ENCODE data around the gene OPN1LW.
"Not testable (repeated sequence)": the region's sequence is repeated elsewhere in the genome, so short reads cannot be mapped to it uniquely, and the experiment has no call there.

The OPN1LW gene

GRCh38 chrX:154135458-154136229, 8.4 kb upstream of the OPN1LW start:
- no peak for DNase-seq (ENCODE audit: low spot score)

- DNase-seq (ENCODE audit: low spot score) = peak; percentile 26
These were observed 7.3 kb upstream of the OPN1LW start for GRCh38 chrX:154136627-154137161.

- no peak for DNase-seq (ENCODE audit: low spot score)
These were observed 5.2 kb upstream of the OPN1LW start for GRCh38 chrX:154138857-154139256.

DNA sequence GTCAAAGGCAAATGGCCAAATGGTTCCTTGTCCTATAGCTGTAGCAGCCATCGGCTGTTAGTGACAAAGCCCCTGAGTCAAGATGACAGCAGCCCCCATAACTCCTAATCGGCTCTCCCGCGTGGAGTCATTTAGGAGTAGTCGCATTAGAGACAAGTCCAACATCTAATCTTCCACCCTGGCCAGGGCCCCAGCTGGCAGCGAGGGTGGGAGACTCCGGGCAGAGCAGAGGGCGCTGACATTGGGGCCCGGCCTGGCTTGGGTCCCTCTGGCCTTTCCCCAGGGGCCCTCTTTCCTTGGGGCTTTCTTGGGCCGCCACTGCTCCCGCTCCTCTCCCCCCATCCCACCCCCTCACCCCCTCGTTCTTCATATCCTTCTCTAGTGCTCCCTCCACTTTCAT, 3.8 kb upstream of the OPN1LW start:
- no peak for DNase-seq (ENCODE audit: low spot score)

DNA sequence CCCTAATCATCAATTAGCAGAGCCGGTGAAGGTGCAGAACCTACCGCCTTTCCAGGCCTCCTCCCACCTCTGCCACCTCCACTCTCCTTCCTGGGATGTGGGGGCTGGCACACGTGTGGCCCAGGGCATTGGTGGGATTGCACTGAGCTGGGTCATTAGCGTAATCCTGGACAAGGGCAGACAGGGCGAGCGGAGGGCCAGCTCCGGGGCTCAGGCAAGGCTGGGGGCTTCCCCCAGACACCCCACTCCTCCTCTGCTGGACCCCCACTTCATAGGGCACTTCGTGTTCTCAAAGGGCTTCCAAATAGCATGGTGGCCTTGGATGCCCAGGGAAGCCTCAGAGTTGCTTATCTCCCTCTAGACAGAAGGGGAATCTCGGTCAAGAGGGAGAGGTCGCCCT, 3.3 kb upstream of the OPN1LW start:
- no peak for DNase-seq (ENCODE audit: low spot score)

GRCh38 chrX:154142386-154142785, 1.7 kb upstream of the OPN1LW start:
- no peak for DNase-seq (ENCODE audit: low spot score)

GRCh38 chrX:154142950-154143745, 895 bp upstream of the OPN1LW start:
- DNase-seq (ENCODE audit: low spot score) = no peak

DNA sequence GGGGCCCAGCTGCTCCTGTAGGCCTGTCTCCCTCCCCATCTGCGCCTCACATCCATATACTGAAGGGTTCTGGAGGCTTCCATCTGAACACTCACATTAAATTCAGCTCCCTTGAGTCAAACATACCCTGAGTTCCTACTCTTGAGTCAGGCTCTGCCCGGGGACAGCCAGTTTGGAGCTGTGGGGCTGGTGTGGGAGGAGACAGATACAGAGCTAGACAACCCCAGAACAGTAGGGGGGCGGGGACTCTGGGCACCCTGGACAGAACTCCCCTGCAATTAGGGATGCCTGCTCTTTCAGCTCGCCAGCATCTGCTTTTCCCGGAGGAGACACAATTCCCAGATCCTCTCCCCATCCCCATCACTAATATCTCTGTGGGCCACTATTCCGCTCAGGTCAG, 7.0 kb downstream of the OPN1LW start:
- not testable (repeated sequence) for DNase-seq (ENCODE audit: low spot score)

DNA sequence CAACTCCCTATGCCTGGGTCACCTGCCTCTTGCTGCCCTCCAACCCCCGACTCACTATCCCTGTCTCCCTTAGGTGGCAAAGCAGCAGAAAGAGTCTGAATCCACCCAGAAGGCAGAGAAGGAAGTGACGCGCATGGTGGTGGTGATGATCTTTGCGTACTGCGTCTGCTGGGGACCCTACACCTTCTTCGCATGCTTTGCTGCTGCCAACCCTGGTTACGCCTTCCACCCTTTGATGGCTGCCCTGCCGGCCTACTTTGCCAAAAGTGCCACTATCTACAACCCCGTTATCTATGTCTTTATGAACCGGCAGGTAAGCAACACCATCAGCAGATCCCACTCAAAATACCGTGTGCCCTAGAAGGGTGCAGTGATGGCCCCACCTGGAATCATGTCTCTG, 12.2 kb downstream of the OPN1LW start:
- DNase-seq (ENCODE audit: low spot score) = not testable (repeated sequence)

DNA sequence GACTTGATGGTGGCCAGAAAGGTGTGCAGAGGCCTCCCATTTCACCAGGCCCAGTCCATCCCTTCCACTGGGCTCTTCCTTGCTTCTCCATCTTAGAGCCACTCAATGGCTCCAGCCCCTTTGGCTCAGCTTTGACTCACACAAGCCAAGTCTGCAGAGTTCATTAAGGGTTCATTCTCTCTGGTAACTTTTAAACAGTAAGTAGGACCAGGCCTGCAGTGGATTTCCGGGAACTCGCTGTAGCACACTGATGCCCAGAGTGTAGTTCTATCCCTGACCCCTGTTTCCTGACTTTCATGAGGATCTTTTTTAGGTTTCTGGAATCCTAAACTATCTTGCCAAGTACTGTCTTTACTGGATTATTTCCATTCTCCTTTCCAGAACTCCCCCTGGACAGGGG, 13.2 kb downstream of the OPN1LW start:
- DNase-seq (ENCODE audit: low spot score) = not testable (repeated sequence)

DNA sequence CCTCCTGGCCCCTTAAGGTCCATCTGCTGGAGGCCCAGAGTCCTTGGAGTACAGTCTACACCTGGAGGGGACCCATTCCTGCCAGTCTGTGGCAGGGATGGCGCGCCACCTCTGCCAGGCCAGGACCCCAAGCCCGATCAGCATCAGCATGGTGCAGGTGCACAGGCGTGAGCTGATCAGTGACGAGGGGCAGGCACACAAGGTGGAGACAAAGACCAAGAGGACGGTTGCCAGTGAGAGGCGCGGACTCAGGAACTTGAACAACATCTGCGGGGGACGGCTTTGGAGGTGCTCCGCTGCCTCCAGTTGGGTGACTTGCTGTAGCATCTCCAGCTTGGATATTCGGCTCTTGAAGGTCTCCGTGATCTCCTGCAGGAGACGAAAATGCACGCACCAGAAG, 15.3 kb downstream of the OPN1LW start:
- DNase-seq (ENCODE audit: low spot score) = not testable (repeated sequence)

- not testable (repeated sequence) for DNase-seq (ENCODE audit: low spot score)
These were observed 20.9 kb downstream of the OPN1LW start for GRCh38 chrX:154164902-154165301.

GRCh38 chrX:154168384-154168783, 24.3 kb downstream of the OPN1LW start:
- DNase-seq (ENCODE audit: low spot score) = not testable (repeated sequence)

- DNase-seq (ENCODE audit: low spot score) = not testable (repeated sequence)
These were observed 28.5 kb downstream of the OPN1LW start for GRCh38 chrX:154172535-154172943.

DNA sequence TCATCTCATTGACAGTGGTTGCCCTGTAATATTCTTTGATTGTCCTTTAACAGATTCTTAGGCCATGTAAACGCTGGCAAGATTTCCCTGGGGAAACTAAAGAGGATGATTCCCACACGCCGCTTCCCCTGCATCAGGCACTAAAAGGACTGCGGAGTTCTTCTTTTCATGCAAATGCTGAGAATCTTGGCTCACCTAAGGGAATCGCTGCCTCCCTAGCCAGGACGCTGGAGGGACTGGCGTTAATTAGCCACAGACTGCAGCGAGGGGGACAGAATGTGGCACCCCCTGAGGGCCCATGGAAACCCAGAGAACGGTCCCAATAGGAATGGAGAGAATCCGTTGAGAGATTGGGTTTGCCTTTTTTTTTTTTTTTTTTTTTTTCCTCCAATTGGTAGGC, 30.3 kb downstream of the OPN1LW start:
- DNase-seq (ENCODE audit: low spot score) = not testable (repeated sequence)

DNA sequence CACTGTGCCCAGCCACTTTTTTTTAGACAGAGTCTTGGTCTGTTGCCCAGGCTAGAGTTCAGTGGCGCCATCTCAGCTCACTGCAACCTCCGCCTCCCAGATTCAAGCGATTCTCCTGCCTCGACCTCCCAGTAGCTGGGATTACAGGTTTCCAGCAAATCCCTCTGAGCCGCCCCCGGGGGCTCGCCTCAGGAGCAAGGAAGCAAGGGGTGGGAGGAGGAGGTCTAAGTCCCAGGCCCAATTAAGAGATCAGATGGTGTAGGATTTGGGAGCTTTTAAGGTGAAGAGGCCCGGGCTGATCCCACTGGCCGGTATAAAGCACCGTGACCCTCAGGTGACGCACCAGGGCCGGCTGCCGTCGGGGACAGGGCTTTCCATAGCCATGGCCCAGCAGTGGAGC, 38.3 kb downstream of the OPN1LW start, which contains the start of gene OPN1MW:
TSS of gene OPN1MW (plus strand) at position 301 of the 400 bp plus-strand sequence. CDS start at position 383, 82 bp downstream.
- not testable (repeated sequence) for DNase-seq (ENCODE audit: low spot score)

GRCh38 chrX:154183794-154184193, 39.8 kb downstream of the OPN1LW start:
- DNase-seq (ENCODE audit: low spot score) = not testable (repeated sequence)

DNA sequence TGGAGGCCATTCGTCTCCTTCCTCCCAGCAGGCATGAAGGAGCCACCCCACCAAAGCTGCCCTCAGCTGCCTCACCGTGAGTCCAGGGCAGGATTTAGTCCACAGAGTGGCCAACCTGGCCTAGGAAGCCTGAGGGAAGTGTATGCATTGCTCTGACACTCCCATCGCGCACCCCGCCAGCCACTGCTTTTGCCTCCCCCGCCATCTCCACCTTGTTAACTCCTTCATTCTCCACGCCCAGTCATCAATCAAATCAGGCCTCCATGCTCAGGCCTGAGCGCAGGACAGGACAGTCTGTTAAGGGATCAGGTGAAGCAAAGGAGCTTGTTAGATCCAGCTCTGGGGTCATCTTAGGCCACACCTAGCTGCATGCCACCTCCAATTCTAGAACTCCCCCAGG, 48.8 kb downstream of the OPN1LW start:
- not testable (repeated sequence) for DNase-seq (ENCODE audit: low spot score)

DNA sequence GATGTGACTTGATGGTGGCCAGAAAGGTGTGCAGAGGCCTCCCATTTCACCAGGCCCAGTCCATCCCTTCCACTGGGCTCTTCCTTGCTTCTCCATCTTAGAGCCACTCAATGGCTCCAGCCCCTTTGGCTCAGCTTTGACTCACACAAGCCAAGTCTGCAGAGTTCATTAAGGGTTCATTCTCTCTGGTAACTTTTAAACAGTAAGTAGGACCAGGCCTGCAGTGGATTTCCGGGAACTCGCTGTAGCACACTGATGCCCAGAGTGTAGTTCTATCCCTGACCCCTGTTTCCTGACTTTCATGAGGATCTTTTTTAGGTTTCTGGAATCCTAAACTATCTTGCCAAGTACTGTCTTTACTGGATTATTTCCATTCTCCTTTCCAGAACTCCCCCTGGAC, 50.3 kb downstream of the OPN1LW start:
- not testable (repeated sequence) for DNase-seq (ENCODE audit: low spot score)

DNA sequence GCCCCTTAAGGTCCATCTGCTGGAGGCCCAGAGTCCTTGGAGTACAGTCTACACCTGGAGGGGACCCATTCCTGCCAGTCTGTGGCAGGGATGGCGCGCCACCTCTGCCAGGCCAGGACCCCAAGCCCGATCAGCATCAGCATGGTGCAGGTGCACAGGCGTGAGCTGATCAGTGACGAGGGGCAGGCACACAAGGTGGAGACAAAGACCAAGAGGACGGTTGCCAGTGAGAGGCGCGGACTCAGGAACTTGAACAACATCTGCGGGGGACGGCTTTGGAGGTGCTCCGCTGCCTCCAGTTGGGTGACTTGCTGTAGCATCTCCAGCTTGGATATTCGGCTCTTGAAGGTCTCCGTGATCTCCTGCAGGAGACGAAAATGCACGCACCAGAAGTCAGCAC, 52.4 kb downstream of the OPN1LW start:
- DNase-seq (ENCODE audit: low spot score) = not testable (repeated sequence)
